Psoas muscle (tissue), 8 donors: ENCODE measurements around the gene KLHL29. TPM values are rescaled to one million over a fixed set of nuclear protein-coding genes. Genes with fewer than 3 reads are reported as not detected.

Experiments
- ATAC-seq, 4 donors: fragments of 200-7000 bp; cut with Tn5 transposase; one replicate each; pipeline ENCODE4 v1.9.1; 2020; ENCODE audit warnings: moderate library complexity in 3 of 4, mild to moderate bottlenecking in 2 of 4
- DNase-seq, 2 donors: peaks; one replicate each; pipeline ENCODE4 v3.0.0-alpha.2; 2020
- H3K27ac ChIP-seq: fragments of 200-600 bp; one replicate; pipeline ENCODE4 v1.8.0; 2022
- H3K27me3 ChIP-seq, 3 donors: fragments of 200-600 bp in 1 of 3; one replicate each; pipeline versions ENCODE4 v1.6.1 to v1.8.0; 2013 to 2022; ENCODE audit warnings: low read length in 2 of 3, mild to moderate bottlenecking in 2 of 3, moderate library complexity in 1 of 3; ENCODE audit not compliant: insufficient read depth in 3 of 3
- H3K36me3 ChIP-seq, 2 donors: fragments of 200-600 bp in 1 of 2; one replicate each; pipeline versions ENCODE4 v1.6.1 to v1.8.0; 2013 to 2022; ENCODE audit warnings: low read depth in 1 of 2, mild to moderate bottlenecking in 1 of 2, moderate library complexity in 1 of 2; ENCODE audit not compliant: insufficient read depth in 1 of 2
- H3K4me1 ChIP-seq: fragments of 200-600 bp; one replicate; pipeline ENCODE4 v1.8.0; 2022
- H3K4me3 ChIP-seq: fragments of 200-600 bp; one replicate; pipeline ENCODE4 v1.8.0; 2022; ENCODE audit warnings: mild to moderate bottlenecking
- H3K9me3 ChIP-seq: fragments of 200-600 bp; one replicate; pipeline ENCODE4 v1.8.0; 2022
- WGBS, 3 donors: extraction: QIAGEN DNeasy Blood & Tissue Kit; methylation state at CpG; one replicate each; pipeline versions ENCODE4 v1.1.6 to v1.1.7; 2013; 5-methylcytosine and 5-hydroxymethylcytosine counted together
- intact Hi-C, 2 donors: fragments of 100-400 bp; cut with DNase I; formaldehyde crosslinking; loops; one replicate each; pipeline versions ENCODE4 v1.11.0 to v1.14.2; 2022
- polyA plus RNA-seq, 3 donors: library from polyadenylated mRNA; stranded (reverse); fragments of 200-250 nt; gene quantifications; one replicate each; pipeline ENCODE4 v1.2.3, GENCODE V29; 2013
- total RNA-seq, 4 donors: library from RNA; stranded (reverse); fragmentation: NEBNext Ultra II Directional in 2 of 4; extraction: Animal tissue kit (Norgen Biotek cat#: 25700) in 2 of 4; gene quantifications; one replicate each; pipeline versions ENCODE4 v1.2.1 to v1.2.4, GENCODE V29; 2021 to 2023
- TF ChIP-seq, protein P1 (sequence below): fragments of 200-600 bp; IDR thresholded peaks from one replicate; pipeline ENCODE4 v1.8.0; 2022; ENCODE audit warnings: antibody characterized with exemption
- donor health status: healthy with polysubstance abuse.
- donor health status: DM: no; HTN: no; CAD: no; lungs with moderate emphysema.
- donor health status: Bipolar disorder and iron deficiency.
- donor health status: healthy.
- donor health status: DM: yes; HTN: yes; CAD: no.
- donor health status: DM: no; HTN: no; CAD: no.
- donor health status: DM: no; HTN: no; CAD: no.
- donor health status: DM: yes; HTN: yes; CAD: no.

The KLHL29 gene
- total and polyA plus RNA-seq, 7 donors = 4.4 to 14.1 (median 6.8) TPM

DNA sequence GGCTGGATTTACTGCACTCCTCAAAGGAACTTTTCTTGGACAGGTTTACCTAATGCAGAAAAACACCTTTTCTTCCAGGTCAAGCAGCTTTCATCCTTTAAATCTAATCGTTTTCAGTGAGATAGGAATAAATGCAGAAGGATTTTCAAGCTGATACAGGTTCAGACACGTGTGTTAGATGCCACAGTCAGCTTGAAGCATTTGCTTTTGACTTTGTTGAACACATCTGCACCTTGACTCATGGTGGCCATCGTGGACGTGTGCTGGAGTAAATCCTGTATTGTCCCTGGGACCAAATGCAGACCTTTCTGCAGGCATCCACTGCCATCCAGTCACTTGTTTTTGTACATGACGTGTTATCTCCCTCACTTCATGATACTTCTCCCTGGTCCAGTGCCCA lies 61.9 kb downstream of the KLHL29 start:
- Histone ChIP-seq H3K36me3 (no peaks in the 10 kb centered on the region), H3K4me1 (no peaks in the 10 kb centered on the region), H3K27ac (no peak overlapping the region), H3K9me3 (peaks cover under 1% of the 10 kb centered on the region), H3K27me3 (no peaks in the 10 kb centered on the region), H3K4me3 (no peak overlapping the region)
- 87 to 89% (median 88%) methylated on average over 5 of the region's 5 CpGs for WGBS, 3 donors
- no peak for DNase-seq
- ATAC-seq = no peak
- TF ChIP-seq, protein P1, sequence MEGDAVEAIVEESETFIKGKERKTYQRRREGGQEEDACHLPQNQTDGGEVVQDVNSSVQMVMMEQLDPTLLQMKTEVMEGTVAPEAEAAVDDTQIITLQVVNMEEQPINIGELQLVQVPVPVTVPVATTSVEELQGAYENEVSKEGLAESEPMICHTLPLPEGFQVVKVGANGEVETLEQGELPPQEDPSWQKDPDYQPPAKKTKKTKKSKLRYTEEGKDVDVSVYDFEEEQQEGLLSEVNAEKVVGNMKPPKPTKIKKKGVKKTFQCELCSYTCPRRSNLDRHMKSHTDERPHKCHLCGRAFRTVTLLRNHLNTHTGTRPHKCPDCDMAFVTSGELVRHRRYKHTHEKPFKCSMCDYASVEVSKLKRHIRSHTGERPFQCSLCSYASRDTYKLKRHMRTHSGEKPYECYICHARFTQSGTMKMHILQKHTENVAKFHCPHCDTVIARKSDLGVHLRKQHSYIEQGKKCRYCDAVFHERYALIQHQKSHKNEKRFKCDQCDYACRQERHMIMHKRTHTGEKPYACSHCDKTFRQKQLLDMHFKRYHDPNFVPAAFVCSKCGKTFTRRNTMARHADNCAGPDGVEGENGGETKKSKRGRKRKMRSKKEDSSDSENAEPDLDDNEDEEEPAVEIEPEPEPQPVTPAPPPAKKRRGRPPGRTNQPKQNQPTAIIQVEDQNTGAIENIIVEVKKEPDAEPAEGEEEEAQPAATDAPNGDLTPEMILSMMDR = no peak
- intact Hi-C loops = no loop called here

DNA sequence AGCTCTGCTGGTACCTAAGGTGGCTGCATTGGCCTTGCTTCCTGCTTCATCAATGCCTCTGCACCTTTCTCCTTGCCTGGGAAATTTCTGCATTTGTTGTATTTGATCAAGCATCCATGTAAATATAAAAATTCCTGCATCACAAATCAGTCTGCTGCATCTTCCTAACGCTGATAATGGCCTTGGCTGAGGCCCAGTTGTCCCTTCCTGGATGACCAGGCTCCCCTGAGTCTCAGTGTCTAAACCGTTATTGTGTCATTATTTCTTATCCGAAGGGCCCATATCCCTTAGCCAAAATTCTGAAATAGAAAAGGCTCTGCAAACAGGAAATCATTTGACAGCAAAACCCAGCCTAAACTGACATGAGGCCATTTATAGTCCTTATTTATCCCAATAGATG lies 62.4 kb downstream of the KLHL29 start:
- Histone ChIP-seq H3K4me3 (no peak overlapping the region), H3K27ac (no peak overlapping the region), H3K4me1 (no peaks in the 10 kb centered on the region), H3K9me3 (no peaks in the 10 kb centered on the region), H3K36me3 (no peaks in the 10 kb centered on the region), H3K27me3 (no peaks in the 10 kb centered on the region)
- DNase-seq = no peak
- TF ChIP-seq, protein P1 = no peak
- WGBS, 3 donors = 57 to 69% (median 66%) methylated on average over 3 of the region's 3 CpGs
- ATAC-seq = no peak
- intact Hi-C loops = no loop called here

DNA sequence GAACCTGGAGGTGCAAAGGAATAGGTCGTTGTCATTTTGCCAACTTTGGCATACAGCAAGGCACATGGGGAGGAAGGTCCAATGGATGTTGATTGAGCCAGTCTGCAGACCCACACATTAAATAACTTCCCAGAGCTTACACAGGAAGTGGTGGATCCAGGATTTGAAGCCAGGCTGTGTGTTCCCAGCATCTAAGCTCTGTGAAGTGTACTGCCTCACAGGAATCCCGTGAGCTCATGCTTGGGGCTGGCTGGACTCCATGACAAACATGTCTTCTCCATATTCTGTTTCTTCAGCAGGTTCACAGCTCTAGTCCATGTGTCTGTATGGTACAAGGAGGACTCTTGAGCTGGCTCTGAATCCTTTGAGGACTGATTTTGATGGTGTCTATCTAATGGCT lies 63.9 kb downstream of the KLHL29 start:
- H3K4me1 ChIP-seq = no peaks in the 10 kb centered on the region
- DNase-seq = no peak
- H3K9me3 ChIP-seq = no peaks in the 10 kb centered on the region
- H3K4me3 ChIP-seq = no peak overlapping the region
- intact Hi-C loops = no loop called here
- H3K27me3 ChIP-seq = no peaks in the 10 kb centered on the region
- no peaks in the 10 kb centered on the region for H3K36me3 ChIP-seq
- peak in 2 of 4 donors; percentile 10 to 23 for ATAC-seq
- no peak overlapping the region for H3K27ac ChIP-seq
- 68 to 87% (median 78%) methylated on average over 2 of the region's 2 CpGs for WGBS, 3 donors
- TF ChIP-seq, protein P1 = no peak

DNA sequence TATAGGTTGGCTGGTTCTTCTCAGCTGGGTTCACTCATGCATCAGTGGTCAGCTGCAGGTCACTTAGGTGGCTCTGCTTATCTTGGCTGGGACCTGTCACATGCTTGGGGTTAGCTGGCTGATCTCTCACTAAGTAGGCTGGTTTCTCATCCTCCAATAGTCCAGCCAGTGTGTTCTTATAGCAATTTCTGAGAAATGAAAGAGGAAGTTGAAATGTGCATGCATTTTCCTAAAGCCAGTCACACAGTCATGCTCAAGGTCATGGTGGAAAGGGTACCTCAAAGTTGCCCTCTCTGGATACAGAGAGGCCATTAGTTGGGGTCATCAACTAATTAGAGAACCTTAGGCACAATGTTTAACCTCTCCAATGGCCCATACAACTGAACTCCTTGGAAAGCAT lies 64.4 kb downstream of the KLHL29 start:
- H3K27ac ChIP-seq = no peak overlapping the region
- intact Hi-C loops = no loop called here
- no peaks in the 10 kb centered on the region for H3K9me3 ChIP-seq
- H3K4me3 ChIP-seq = no peak overlapping the region
- no peaks in the 10 kb centered on the region for H3K27me3 ChIP-seq
- H3K36me3 ChIP-seq = no peaks in the 10 kb centered on the region
- TF ChIP-seq, protein P1 = no peak
- DNase-seq = no peak
- peak in 1 of 4 donors; percentile 4 for ATAC-seq
- no peaks in the 10 kb centered on the region for H3K4me1 ChIP-seq

DNA sequence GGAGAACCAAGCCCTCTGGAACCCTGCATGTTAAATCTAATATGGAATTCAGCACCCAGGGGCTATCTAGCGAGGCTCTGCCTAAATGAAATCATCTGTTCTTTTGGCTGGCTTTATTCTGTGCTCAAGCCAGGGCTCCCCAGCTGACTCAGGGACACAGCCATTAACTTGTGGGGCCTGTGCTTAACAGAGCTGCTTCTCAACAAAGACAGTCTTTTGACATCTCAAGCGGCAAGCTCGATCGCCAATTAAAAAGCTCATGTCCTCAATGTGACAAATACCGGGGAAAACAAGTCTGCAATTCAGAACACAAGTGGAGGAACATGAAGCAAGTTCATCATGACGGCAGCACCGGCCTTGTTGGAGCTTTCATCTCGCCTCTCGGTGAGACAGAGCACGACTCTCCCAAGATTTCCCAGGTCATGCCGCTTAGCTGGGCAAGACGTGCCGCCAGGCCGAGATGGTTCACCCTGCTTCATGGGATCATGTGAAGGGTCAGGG lies 64.9 kb downstream of the KLHL29 start:
- TF ChIP-seq, protein P1 = no peak
- no peak overlapping the region for H3K4me3 ChIP-seq
- H3K36me3 ChIP-seq = no peaks in the 10 kb centered on the region
- WGBS, 3 donors = 58 to 80% (median 60%) methylated on average over 14 of the region's 14 CpGs
- no peaks in the 10 kb centered on the region for H3K27me3 ChIP-seq
- H3K27ac ChIP-seq = no peak overlapping the region
- H3K4me1 ChIP-seq = no peaks in the 10 kb centered on the region
- no peaks in the 10 kb centered on the region for H3K9me3 ChIP-seq
- intact Hi-C loops = no loop called here
- peak in 2 of 4 donors; percentile 51 for ATAC-seq
- DNase-seq = no peak
